Measurements from ENCODE around the gene CABP4. TPM values are rescaled to one million over a fixed set of nuclear protein-coding genes. Genes with fewer than 3 reads are reported as not detected.

CABP4 gene
- total RNA-seq, 1 experiment from 2014 or later, result not detected

- Histone ChIP-seq H3K27me3 (replicated peaks; ENCODE audit: control insufficient read depth, insufficient read depth, low read length) (no peaks in the 10 kb centered on the region), H3K36me3 (ENCODE audit: control insufficient read depth, insufficient read depth, low read length) (no peaks in the 10 kb centered on the region), H3K4me1 (peaks cover 1% of the 10 kb centered on the region), H3K9me3 (no peaks in the 10 kb centered on the region), H3K4me3 (ENCODE audit: low read depth, low read length) (no peak overlapping the region)
- peak in 1 of 2 experiments; percentile 8 for TF ChIP-seq CTCF (IDR thresholded peaks at IDR 0.05; ENCODE audit: insufficient read depth in 1 of 2, low read depth in 1 of 2, low read length in 1 of 2, severe bottlenecking in 1 of 2, unreplicated experiment in 1 of 2)
- intact Hi-C loops (cut with micrococcal nuclease; ENCODE audit: unreplicated experiment), result no loop called here
- H3K9me3 Mint-ChIP-seq (ENCODE audit: unreplicated experiment), result no peaks in the 10 kb centered on the region
- ChIA-PET CTCF (interaction anchor here (0.7 to 1.4 kb wide), 6 partner anchors 11 to 288 kb away, joined by 3 to 6 read pairs (median 3); partner anchors contain the start of genes CORO1B, KDM2A and TMEM134), POLR2A (interaction anchor here (0.5 to 0.8 kb wide), 3 partner anchors 14 to 583 kb away, joined by 3 to 6 read pairs (median 3); partner anchors contain the start of gene CORO1B)
- no peak overlapping the region for H3K27ac Mint-ChIP-seq (ENCODE audit: unreplicated experiment)
- no TSS peak for BruUV-seq (replicated peaks)
- H3K4me3 Mint-ChIP-seq (ENCODE audit: unreplicated experiment), result no peak overlapping the region
- peaks cover 12% of the 10 kb centered on the region for H3K36me3 Mint-ChIP-seq (ENCODE audit: insufficient read depth, unreplicated experiment)
- H3K4me1 Mint-ChIP-seq (ENCODE audit: low read depth, unreplicated experiment), result peaks cover 7% of the 10 kb centered on the region
- DNase-seq, result no peak
- H3K27me3 Mint-ChIP-seq (ENCODE audit: insufficient read depth, unreplicated experiment), result no peaks in the 10 kb centered on the region
Measured at GRCh38 chr11:67406969-67407687, 48.0 kb upstream of the CABP4 start.

GRCh38 chr11:67407688-67408163, 47.4 kb upstream of the CABP4 start:
- H3K36me3 Mint-ChIP-seq (ENCODE audit: insufficient read depth, unreplicated experiment), result peaks cover 12% of the 10 kb centered on the region
- TF ChIP-seq CTCF (IDR thresholded peaks at IDR 0.05; ENCODE audit: insufficient read depth in 1 of 2, low read depth in 1 of 2, low read length in 1 of 2, severe bottlenecking in 1 of 2, unreplicated experiment in 1 of 2), result no peak
- Histone ChIP-seq H3K4me1 (no peaks in the 10 kb centered on the region), H3K27me3 (replicated peaks; ENCODE audit: control insufficient read depth, insufficient read depth, low read length) (no peaks in the 10 kb centered on the region), H3K36me3 (ENCODE audit: control insufficient read depth, insufficient read depth, low read length) (no peaks in the 10 kb centered on the region), H3K9me3 (no peaks in the 10 kb centered on the region), H3K4me3 (ENCODE audit: low read depth, low read length) (no peak overlapping the region)
- peaks cover 7% of the 10 kb centered on the region for H3K4me1 Mint-ChIP-seq (ENCODE audit: low read depth, unreplicated experiment)
- no peak overlapping the region for H3K4me3 Mint-ChIP-seq (ENCODE audit: unreplicated experiment)
- H3K9me3 Mint-ChIP-seq (ENCODE audit: unreplicated experiment), result no peaks in the 10 kb centered on the region
- H3K27me3 Mint-ChIP-seq (ENCODE audit: insufficient read depth, unreplicated experiment), result no peaks in the 10 kb centered on the region
- POLR2A ChIA-PET, result interaction anchor here (0.5 to 0.8 kb wide), 2 partner anchors 13 to 36 kb away, joined by 3 to 6 read pairs; partner anchors contain the start of gene CORO1B
- no TSS peak for BruUV-seq (replicated peaks)
- intact Hi-C loops (cut with micrococcal nuclease; ENCODE audit: unreplicated experiment), result no loop called here
- H3K27ac Mint-ChIP-seq (ENCODE audit: unreplicated experiment), result peak overlapping the region; percentile 21
- no peak for DNase-seq
- CTCF ChIA-PET, result interaction anchor here (1.1 to 1.4 kb wide), 3 partner anchors 11 to 61 kb away, joined by 3 to 6 read pairs (median 3); partner anchors contain the start of genes CORO1B and TMEM134

- no peaks in the 10 kb centered on the region for H3K9me3 ChIP-seq
- Mint-ChIP-seq H3K4me3 (ENCODE audit: unreplicated experiment) (no peak overlapping the region), H3K36me3 (ENCODE audit: insufficient read depth, unreplicated experiment) (peaks cover 9% of the 10 kb centered on the region), H3K27me3 (ENCODE audit: insufficient read depth, unreplicated experiment) (no peaks in the 10 kb centered on the region), H3K27ac (ENCODE audit: unreplicated experiment) (peak overlapping the region; percentile 21), H3K4me1 (ENCODE audit: low read depth, unreplicated experiment) (peaks cover 7% of the 10 kb centered on the region), H3K9me3 (ENCODE audit: unreplicated experiment) (no peaks in the 10 kb centered on the region)
- H3K4me1 ChIP-seq, result no peaks in the 10 kb centered on the region
- H3K4me3 ChIP-seq (ENCODE audit: low read depth, low read length), result no peak overlapping the region
- TF ChIP-seq CTCF (IDR thresholded peaks at IDR 0.05; ENCODE audit: insufficient read depth in 1 of 2, low read depth in 1 of 2, low read length in 1 of 2, severe bottlenecking in 1 of 2, unreplicated experiment in 1 of 2), result no peak
- no peaks in the 10 kb centered on the region for H3K27me3 ChIP-seq (replicated peaks; ENCODE audit: control insufficient read depth, insufficient read depth, low read length)
- H3K36me3 ChIP-seq (ENCODE audit: control insufficient read depth, insufficient read depth, low read length), result no peaks in the 10 kb centered on the region
- intact Hi-C loops (cut with micrococcal nuclease; ENCODE audit: unreplicated experiment), result no loop called here
- no TSS peak for BruUV-seq (replicated peaks)
- no peak for DNase-seq
- POLR2A ChIA-PET, result interaction anchor here (0.6 kb wide), 1 partner anchor 1415 kb away, joined by 8 read pairs; no protein-coding TSS in a partner anchor
- CTCF ChIA-PET, result interaction anchor here (1.4 kb wide), 1 partner anchor 60 kb away, joined by 3 read pairs; the partner anchor contains the start of gene TMEM134
Measured at GRCh38 chr11:67408437-67409200, 46.5 kb upstream of the CABP4 start.
